Ishikawa (cell line): Measurements from ENCODE around the gene ANKMY2.

Source experiments
- CEBPB ChIP-seq: IDR thresholded peaks from 2 replicates; pipeline ENCODE4 v1.6.1; 2012
- TCF12 ChIP-seq: IDR thresholded peaks from 2 replicates; pipeline ENCODE4 v1.6.1; 2012; ENCODE audit warnings: low read depth

DNA sequence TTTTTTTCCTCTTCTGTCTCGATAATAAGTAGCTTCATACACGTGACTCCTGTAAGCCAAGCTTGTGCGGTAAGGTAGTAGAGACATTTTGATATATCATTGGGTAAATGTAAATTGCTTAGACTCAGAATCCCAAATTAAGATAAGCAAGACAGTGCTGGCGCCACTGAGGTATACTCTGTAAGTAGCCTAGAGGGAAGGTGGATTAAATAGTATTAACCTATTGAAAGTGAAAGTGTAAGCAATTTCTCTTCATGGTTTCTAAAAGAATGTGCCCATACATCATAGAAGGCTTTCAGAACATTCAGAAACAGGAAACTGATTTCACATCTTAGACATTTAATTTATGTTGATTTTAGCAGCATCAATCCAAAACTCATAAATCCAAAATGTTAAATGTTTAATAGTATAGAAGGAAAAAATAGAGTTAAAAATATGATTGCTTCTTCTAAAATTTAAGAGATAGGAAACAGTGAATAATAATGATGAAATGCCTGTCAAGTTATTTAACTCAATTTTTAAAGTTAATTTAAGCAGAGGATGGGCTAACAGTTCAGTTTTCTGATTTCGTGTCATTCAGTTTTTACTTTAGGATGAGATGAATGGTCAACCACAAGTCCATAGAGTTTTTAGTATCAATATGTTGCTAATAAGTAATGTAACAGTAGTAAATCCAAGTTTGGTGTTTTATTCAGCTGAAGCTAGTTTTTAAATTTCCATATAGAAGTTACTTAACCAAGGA, 82.1 kb downstream of the ANKMY2 start:
- no peak for TF ChIP-seq CEBPB
- TF ChIP-seq TCF12: no peak
